ENCODE data around the gene ASCC1. TPM values are rescaled to one million over a fixed set of nuclear protein-coding genes. Genes with fewer than 3 reads are reported as not detected.

ASCC1 gene
- total and polyA plus RNA-seq, 2 experiments from 2014 or later = 13.7 to 37.2 TPM

DNA sequence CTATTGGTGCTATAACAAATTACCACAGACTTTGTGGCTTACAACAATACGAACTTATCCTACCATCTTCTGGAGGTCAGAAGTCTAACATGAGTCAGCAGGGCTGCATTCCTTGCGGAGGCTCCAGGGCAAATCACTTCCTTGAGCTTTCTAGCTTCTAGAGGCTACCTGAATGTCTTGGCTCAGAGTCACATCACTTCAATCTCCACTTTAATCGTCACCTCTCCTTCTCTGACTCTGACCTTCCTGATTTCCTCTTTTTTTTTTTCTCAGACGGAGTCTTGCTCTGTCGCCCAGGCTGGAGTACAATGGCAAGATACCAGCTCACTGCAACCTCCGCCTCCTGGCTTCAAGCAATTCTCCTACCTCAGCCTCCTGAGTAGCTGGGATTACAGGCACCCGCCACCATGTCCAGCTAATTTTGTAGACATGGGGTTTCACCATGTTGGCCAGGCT lies 44.9 kb downstream of the ASCC1 start:
- Histone ChIP-seq H3F3A (replicated peaks; ENCODE audit: low read depth) (no peaks in the 10 kb centered on the region), H3K4me3 (no peak overlapping the region), H3K36me3 (ENCODE audit: insufficient read depth) (no peaks in the 10 kb centered on the region), H3K4me2 (no peak overlapping the region), H3K27me3 (ENCODE audit: insufficient read depth) (no peaks in the 10 kb centered on the region), H3K9me2 (ENCODE audit: insufficient read depth) (no peaks in the 10 kb centered on the region), H4K20me1 (replicated peaks; ENCODE audit: insufficient read depth) (no peaks in the 10 kb centered on the region), H3K27ac (ENCODE audit: low read depth) (no peak overlapping the region), H3K4me1 (ENCODE audit: insufficient read depth) (no peaks in the 10 kb centered on the region), H3K79me2 (replicated peaks; ENCODE audit: insufficient read depth) (no peaks in the 10 kb centered on the region), H2AFZ (no peak overlapping the region)
- Mint-ChIP-seq H3K27me3 (ENCODE audit: insufficient read depth, low read depth, poor library complexity) (peaks cover 1% of the 10 kb centered on the region), H3K36me3 (ENCODE audit: low read depth) (peaks cover 7% of the 10 kb centered on the region; the same call in 1 of the 3 replicates), H3K9me3 (no peaks in the 10 kb centered on the region), H3K4me3 (no peak overlapping the region), H3K4me1 (no peaks in the 10 kb centered on the region; the same call in 2 of the 3 replicates), H3K27ac (peak overlapping the region; percentile 73; the same call in 1 of the 2 replicates)
- TF ChIP-seq JUNB (IDR thresholded peaks at IDR 0.05; ENCODE audit: unreplicated experiment) = no peak
- TF ChIP-seq, protein P1, sequence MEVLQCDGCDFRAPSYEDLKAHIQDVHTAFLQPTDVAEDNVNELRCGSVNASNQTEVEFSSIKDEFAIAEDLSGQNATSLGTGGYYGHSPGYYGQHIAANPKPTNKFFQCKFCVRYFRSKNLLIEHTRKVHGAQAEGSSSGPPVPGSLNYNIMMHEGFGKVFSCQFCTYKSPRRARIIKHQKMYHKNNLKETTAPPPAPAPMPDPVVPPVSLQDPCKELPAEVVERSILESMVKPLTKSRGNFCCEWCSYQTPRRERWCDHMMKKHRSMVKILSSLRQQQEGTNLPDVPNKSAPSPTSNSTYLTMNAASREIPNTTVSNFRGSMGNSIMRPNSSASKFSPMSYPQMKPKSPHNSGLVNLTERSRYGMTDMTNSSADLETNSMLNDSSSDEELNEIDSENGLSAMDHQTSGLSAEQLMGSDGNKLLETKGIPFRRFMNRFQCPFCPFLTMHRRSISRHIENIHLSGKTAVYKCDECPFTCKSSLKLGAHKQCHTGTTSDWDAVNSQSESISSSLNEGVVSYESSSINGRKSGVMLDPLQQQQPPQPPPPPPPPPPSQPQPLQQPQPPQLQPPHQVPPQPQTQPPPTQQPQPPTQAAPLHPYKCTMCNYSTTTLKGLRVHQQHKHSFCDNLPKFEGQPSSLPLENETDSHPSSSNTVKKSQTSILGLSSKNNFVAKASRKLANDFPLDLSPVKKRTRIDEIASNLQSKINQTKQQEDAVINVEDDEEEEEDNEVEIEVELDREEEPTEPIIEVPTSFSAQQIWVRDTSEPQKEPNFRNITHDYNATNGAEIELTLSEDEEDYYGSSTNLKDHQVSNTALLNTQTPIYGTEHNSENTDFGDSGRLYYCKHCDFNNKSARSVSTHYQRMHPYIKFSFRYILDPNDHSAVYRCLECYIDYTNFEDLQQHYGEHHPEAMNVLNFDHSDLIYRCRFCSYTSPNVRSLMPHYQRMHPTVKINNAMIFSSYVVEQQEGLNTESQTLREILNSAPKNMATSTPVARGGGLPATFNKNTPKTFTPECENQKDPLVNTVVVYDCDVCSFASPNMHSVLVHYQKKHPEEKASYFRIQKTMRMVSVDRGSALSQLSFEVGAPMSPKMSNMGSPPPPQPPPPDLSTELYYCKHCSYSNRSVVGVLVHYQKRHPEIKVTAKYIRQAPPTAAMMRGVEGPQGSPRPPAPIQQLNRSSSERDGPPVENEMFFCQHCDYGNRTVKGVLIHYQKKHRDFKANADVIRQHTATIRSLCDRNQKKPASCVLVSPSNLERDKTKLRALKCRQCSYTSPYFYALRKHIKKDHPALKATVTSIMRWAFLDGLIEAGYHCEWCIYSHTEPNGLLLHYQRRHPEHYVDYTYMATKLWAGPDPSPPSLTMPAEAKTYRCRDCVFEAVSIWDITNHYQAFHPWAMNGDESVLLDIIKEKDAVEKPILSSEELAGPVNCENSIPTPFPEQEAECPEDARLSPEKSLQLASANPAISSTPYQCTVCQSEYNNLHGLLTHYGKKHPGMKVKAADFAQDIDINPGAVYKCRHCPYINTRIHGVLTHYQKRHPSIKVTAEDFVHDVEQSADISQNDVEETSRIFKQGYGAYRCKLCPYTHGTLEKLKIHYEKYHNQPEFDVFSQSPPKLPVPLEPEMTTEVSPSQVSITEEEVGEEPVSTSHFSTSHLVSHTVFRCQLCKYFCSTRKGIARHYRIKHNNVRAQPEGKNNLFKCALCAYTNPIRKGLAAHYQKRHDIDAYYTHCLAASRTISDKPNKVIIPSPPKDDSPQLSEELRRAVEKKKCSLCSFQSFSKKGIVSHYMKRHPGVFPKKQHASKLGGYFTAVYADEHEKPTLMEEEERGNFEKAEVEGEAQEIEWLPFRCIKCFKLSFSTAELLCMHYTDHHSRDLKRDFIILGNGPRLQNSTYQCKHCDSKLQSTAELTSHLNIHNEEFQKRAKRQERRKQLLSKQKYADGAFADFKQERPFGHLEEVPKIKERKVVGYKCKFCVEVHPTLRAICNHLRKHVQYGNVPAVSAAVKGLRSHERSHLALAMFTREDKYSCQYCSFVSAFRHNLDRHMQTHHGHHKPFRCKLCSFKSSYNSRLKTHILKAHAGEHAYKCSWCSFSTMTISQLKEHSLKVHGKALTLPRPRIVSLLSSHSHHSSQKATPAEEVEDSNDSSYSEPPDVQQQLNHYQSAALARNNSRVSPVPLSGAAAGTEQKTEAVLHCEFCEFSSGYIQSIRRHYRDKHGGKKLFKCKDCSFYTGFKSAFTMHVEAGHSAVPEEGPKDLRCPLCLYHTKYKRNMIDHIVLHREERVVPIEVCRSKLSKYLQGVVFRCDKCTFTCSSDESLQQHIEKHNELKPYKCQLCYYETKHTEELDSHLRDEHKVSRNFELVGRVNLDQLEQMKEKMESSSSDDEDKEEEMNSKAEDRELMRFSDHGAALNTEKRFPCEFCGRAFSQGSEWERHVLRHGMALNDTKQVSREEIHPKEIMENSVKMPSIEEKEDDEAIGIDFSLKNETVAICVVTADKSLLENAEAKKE (CRISPR knock-in tag; IDR thresholded peaks at IDR 0.05) = no peak
- TF ChIP-seq, protein P2, sequence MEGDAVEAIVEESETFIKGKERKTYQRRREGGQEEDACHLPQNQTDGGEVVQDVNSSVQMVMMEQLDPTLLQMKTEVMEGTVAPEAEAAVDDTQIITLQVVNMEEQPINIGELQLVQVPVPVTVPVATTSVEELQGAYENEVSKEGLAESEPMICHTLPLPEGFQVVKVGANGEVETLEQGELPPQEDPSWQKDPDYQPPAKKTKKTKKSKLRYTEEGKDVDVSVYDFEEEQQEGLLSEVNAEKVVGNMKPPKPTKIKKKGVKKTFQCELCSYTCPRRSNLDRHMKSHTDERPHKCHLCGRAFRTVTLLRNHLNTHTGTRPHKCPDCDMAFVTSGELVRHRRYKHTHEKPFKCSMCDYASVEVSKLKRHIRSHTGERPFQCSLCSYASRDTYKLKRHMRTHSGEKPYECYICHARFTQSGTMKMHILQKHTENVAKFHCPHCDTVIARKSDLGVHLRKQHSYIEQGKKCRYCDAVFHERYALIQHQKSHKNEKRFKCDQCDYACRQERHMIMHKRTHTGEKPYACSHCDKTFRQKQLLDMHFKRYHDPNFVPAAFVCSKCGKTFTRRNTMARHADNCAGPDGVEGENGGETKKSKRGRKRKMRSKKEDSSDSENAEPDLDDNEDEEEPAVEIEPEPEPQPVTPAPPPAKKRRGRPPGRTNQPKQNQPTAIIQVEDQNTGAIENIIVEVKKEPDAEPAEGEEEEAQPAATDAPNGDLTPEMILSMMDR (conservative IDR thresholded peaks at IDR 0.05; ENCODE audit: low read depth in 2 of 2) = no peak
- no peak for TF ChIP-seq STAT1 (IDR thresholded peaks at IDR 0.05; ENCODE audit: unreplicated experiment)
- no peak for TF ChIP-seq CREB1 (CRISPR knock-in tag; IDR thresholded peaks at IDR 0.05; ENCODE audit: low read depth)
- no peak for TF ChIP-seq EZH2phosphoT487 (IDR thresholded peaks at IDR 0.05; ENCODE audit: unreplicated experiment)
- no peak for TF ChIP-seq EZH2 (IDR thresholded peaks at IDR 0.05; ENCODE audit: low read depth, unreplicated experiment)
- TF ChIP-seq, protein P3, sequence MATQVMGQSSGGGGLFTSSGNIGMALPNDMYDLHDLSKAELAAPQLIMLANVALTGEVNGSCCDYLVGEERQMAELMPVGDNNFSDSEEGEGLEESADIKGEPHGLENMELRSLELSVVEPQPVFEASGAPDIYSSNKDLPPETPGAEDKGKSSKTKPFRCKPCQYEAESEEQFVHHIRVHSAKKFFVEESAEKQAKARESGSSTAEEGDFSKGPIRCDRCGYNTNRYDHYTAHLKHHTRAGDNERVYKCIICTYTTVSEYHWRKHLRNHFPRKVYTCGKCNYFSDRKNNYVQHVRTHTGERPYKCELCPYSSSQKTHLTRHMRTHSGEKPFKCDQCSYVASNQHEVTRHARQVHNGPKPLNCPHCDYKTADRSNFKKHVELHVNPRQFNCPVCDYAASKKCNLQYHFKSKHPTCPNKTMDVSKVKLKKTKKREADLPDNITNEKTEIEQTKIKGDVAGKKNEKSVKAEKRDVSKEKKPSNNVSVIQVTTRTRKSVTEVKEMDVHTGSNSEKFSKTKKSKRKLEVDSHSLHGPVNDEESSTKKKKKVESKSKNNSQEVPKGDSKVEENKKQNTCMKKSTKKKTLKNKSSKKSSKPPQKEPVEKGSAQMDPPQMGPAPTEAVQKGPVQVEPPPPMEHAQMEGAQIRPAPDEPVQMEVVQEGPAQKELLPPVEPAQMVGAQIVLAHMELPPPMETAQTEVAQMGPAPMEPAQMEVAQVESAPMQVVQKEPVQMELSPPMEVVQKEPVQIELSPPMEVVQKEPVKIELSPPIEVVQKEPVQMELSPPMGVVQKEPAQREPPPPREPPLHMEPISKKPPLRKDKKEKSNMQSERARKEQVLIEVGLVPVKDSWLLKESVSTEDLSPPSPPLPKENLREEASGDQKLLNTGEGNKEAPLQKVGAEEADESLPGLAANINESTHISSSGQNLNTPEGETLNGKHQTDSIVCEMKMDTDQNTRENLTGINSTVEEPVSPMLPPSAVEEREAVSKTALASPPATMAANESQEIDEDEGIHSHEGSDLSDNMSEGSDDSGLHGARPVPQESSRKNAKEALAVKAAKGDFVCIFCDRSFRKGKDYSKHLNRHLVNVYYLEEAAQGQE (IDR thresholded peaks at IDR 0.05; ENCODE audit: unreplicated experiment) = no peak
- no peak for TF ChIP-seq NANOG (IDR thresholded peaks at IDR 0.05; ENCODE audit: borderline replicate concordance)
- TF ChIP-seq, protein P4, sequence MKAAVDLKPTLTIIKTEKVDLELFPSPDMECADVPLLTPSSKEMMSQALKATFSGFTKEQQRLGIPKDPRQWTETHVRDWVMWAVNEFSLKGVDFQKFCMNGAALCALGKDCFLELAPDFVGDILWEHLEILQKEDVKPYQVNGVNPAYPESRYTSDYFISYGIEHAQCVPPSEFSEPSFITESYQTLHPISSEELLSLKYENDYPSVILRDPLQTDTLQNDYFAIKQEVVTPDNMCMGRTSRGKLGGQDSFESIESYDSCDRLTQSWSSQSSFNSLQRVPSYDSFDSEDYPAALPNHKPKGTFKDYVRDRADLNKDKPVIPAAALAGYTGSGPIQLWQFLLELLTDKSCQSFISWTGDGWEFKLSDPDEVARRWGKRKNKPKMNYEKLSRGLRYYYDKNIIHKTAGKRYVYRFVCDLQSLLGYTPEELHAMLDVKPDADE (IDR thresholded peaks at IDR 0.05) = no peak
- TF ChIP-seq ZNF331 (CRISPR knock-in tag; IDR thresholded peaks at IDR 0.05; ENCODE audit: low read depth) = no peak
- ATAC-seq (no peak), DNase-seq (ENCODE audit: low spot score) (no peak)

Data from GM23338 (cell line).